ENCODE data around the gene LRRIQ3. TPM values are rescaled to one million over a fixed set of nuclear protein-coding genes. Genes with fewer than 3 reads are reported as not detected.
A peak's percentile ranks its signal among the peaks of the same experiment; 100 is the strongest.

LRRIQ3 gene
- total RNA-seq, 1 experiment from 2014 or later = 0.95 TPM

- DNase-seq = no peak
- no peaks in the 10 kb centered on the region for H3K36me3 ChIP-seq (ENCODE audit: low read depth, low read length)
- no peak overlapping the region for H3K4me2 ChIP-seq (ENCODE audit: low read length)
- no peaks in the 10 kb centered on the region for H3K4me1 ChIP-seq (ENCODE audit: insufficient read depth, low read length)
- no peak overlapping the region for H2AFZ ChIP-seq (ENCODE audit: low read length)
- CTCF ChIA-PET = no interaction called here
- TF ChIP-seq CTCF (conservative IDR thresholded peaks at IDR 0.05; ENCODE audit: low read depth, low read length) = no peak
- TF ChIP-seq EZH2 (IDR thresholded peaks at IDR 0.05; ENCODE audit: low read length, unreplicated experiment) = no peak
- no peak for TF ChIP-seq EZH2phosphoT487 (IDR thresholded peaks at IDR 0.05; ENCODE audit: borderline replicate concordance, low read length)
- POLR2A ChIA-PET (ENCODE audit: unreplicated experiment) = no interaction called here
- H3K9me3 ChIP-seq (ENCODE audit: low read length) = no peaks in the 10 kb centered on the region
- H3K79me2 ChIP-seq (ENCODE audit: low read length) = no peaks in the 10 kb centered on the region
- no peaks in the 10 kb centered on the region for H3F3A ChIP-seq (ENCODE audit: low read length, unreplicated experiment)
- no peaks in the 10 kb centered on the region for H3K9me2 ChIP-seq (replicated peaks; ENCODE audit: low read length)
- H3K27ac ChIP-seq (ENCODE audit: low read length) = no peak overlapping the region
- no peak overlapping the region for H3K4me3 ChIP-seq (ENCODE audit: low read length)
- H3K9ac ChIP-seq (ENCODE audit: low read length) = no peak overlapping the region
- no TSS peak for BruUV-seq (replicated peaks)
- intact Hi-C loops (cut with micrococcal nuclease) = no loop called here
- H4K20me1 ChIP-seq (ENCODE audit: low read length) = no peaks in the 10 kb centered on the region
- no peak for ATAC-seq
- no peaks in the 10 kb centered on the region for H3K27me3 ChIP-seq (ENCODE audit: low read length)
Measured at GRCh38 chr1:74003806-74004205, 194.2 kb downstream of the LRRIQ3 start.

DNA sequence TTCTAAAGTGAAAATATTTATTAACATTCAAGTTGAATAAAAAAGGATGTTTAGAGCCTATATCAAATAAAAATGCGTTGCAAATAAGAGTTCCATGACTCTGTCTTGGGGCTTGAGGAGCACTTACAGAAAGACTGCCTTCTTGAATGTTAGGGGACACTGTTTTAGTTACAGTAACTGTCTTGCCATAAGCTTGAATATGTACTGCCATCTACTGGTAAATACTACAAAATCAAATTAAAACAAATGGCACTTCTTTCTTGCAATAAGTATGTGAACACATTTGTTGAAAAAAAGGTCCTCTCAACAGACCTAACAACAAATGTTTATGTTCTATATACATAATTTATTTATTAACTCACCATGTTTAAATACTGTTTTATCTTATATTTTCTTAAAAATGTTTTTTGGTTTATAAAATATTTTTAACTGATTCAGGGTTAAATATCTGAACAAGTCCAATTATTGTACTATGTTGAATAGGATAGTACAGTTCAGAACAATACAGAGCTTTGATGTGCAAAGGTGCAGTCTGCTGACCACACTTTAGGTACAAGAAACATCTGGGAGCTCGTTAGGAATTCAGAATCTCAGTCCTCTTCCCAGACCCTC, 199.5 kb downstream of the LRRIQ3 start:
- H3K4me3 ChIP-seq (ENCODE audit: low read length) = no peak overlapping the region
- intact Hi-C loops (cut with micrococcal nuclease) = loop anchor here (2.0 kb wide), 1 partner anchor 160 kb away; no protein-coding TSS in a partner anchor
- H3K9ac ChIP-seq (ENCODE audit: low read length) = no peak overlapping the region
- no peak for TF ChIP-seq EZH2phosphoT487 (IDR thresholded peaks at IDR 0.05; ENCODE audit: borderline replicate concordance, low read length)
- no peak for TF ChIP-seq EZH2 (IDR thresholded peaks at IDR 0.05; ENCODE audit: low read length, unreplicated experiment)
- TF ChIP-seq CTCF (conservative IDR thresholded peaks at IDR 0.05; ENCODE audit: low read depth, low read length) = peak; percentile 66
- no peak overlapping the region for H2AFZ ChIP-seq (ENCODE audit: low read length)
- H3K27me3 ChIP-seq (ENCODE audit: low read length) = no peaks in the 10 kb centered on the region
- no peaks in the 10 kb centered on the region for H3K9me3 ChIP-seq (ENCODE audit: low read length)
- no peaks in the 10 kb centered on the region for H4K20me1 ChIP-seq (ENCODE audit: low read length)
- no peak overlapping the region for H3K27ac ChIP-seq (ENCODE audit: low read length)
- ChIA-PET POLR2A (ENCODE audit: unreplicated experiment) (no interaction called here), CTCF (no interaction called here)
- H3K4me1 ChIP-seq (ENCODE audit: insufficient read depth, low read length) = no peaks in the 10 kb centered on the region
- DNase-seq = peak; percentile 68
- H3K36me3 ChIP-seq (ENCODE audit: low read depth, low read length) = no peaks in the 10 kb centered on the region
- H3K79me2 ChIP-seq (ENCODE audit: low read length) = no peaks in the 10 kb centered on the region
- no peaks in the 10 kb centered on the region for H3F3A ChIP-seq (ENCODE audit: low read length, unreplicated experiment)
- no peaks in the 10 kb centered on the region for H3K9me2 ChIP-seq (replicated peaks; ENCODE audit: low read length)
- no peak overlapping the region for H3K4me2 ChIP-seq (ENCODE audit: low read length)
- peak; percentile 51 for ATAC-seq
- BruUV-seq (replicated peaks) = no TSS peak

- Histone ChIP-seq H3K27ac (ENCODE audit: low read length) (no peak overlapping the region), H3K27me3 (ENCODE audit: low read length) (no peaks in the 10 kb centered on the region), H3K9me3 (ENCODE audit: low read length) (no peaks in the 10 kb centered on the region), H3K4me2 (ENCODE audit: low read length) (no peak overlapping the region), H3K4me3 (ENCODE audit: low read length) (no peak overlapping the region), H3K9me2 (replicated peaks; ENCODE audit: low read length) (no peaks in the 10 kb centered on the region), H3K4me1 (ENCODE audit: insufficient read depth, low read length) (no peaks in the 10 kb centered on the region), H3K79me2 (ENCODE audit: low read length) (no peaks in the 10 kb centered on the region), H3F3A (ENCODE audit: low read length, unreplicated experiment) (no peaks in the 10 kb centered on the region), H3K36me3 (ENCODE audit: low read depth, low read length) (no peaks in the 10 kb centered on the region), H4K20me1 (ENCODE audit: low read length) (no peaks in the 10 kb centered on the region), H2AFZ (ENCODE audit: low read length) (no peak overlapping the region), H3K9ac (ENCODE audit: low read length) (no peak overlapping the region)
- intact Hi-C loops (cut with micrococcal nuclease) = no loop called here
- DNase-seq (peak; percentile 32), ATAC-seq (no peak)
- no TSS peak for BruUV-seq (replicated peaks)
- TF ChIP-seq CTCF (conservative IDR thresholded peaks at IDR 0.05; ENCODE audit: low read depth, low read length) (no peak), EZH2 (IDR thresholded peaks at IDR 0.05; ENCODE audit: low read length, unreplicated experiment) (no peak), EZH2phosphoT487 (IDR thresholded peaks at IDR 0.05; ENCODE audit: borderline replicate concordance, low read length) (no peak)
- CTCF ChIA-PET = no interaction called here
- POLR2A ChIA-PET (ENCODE audit: unreplicated experiment) = no interaction called here
Measured at GRCh38 chr1:73980324-73981040, 217.5 kb downstream of the LRRIQ3 start.
